Measurements from ENCODE around the gene CHRNA4.

CHRNA4 gene

GRCh38 chr20:63360850-63361518 lies at the start of gene CHRNA4:
Gene CHRNA4, minus strand, starts transcription at chr20:63361349. Its CDS starts 184 bp downstream, at chr20:63361165.
- H3K4me3 ChIP-seq (ENCODE audit: low read length, poor library complexity, severe bottlenecking) = no peak within 1 kb of the TSS
- no peaks in the 10 kb centered on the region for H3K4me1 ChIP-seq (ENCODE audit: insufficient read depth, low read length, poor library complexity, severe bottlenecking)
- no peaks in the 10 kb centered on the region for H4K20me1 ChIP-seq (ENCODE audit: insufficient read depth, low read length, poor library complexity, severe bottlenecking)
- H3K4me2 ChIP-seq (ENCODE audit: low read depth, low read length, poor library complexity, severe bottlenecking) = no peak within 1 kb of the TSS
- no peak within 1 kb of the TSS for H2AFZ ChIP-seq (ENCODE audit: low read length)
- no peaks in the 10 kb centered on the region for H3F3A ChIP-seq (ENCODE audit: low read depth)
- H3K9ac ChIP-seq (ENCODE audit: low read depth, low read length, poor library complexity, severe bottlenecking) = no peak within 1 kb of the TSS
- no peaks in the 10 kb centered on the region; the same call in 1 of the 2 replicates for H3K9me3 ChIP-seq (ENCODE audit: insufficient read depth, low read depth, low read length)
- no peaks in the 10 kb centered on the region for H3K36me3 ChIP-seq (ENCODE audit: insufficient read depth, low read length)
- no peaks in the 10 kb centered on the region for H3K27me3 ChIP-seq (ENCODE audit: insufficient read depth, low read length, poor library complexity, severe bottlenecking)
- TF ChIP-seq EZH2phosphoT487 (IDR thresholded peaks at IDR 0.05; ENCODE audit: borderline replicate concordance) (no peak), CTCF (conservative IDR thresholded peaks at IDR 0.05; ENCODE audit: low read length) (no peak)
- no peaks in the 10 kb centered on the region for H3K79me2 ChIP-seq (ENCODE audit: insufficient read depth, low read length)
- no peaks in the 10 kb centered on the region for H3K9me2 ChIP-seq (replicated peaks; ENCODE audit: low read depth, low read length)

- H3K9ac ChIP-seq (ENCODE audit: low read depth, low read length, poor library complexity, severe bottlenecking) = no peak overlapping the region
- no peaks in the 10 kb centered on the region for H3K4me1 ChIP-seq (ENCODE audit: insufficient read depth, low read length, poor library complexity, severe bottlenecking)
- TF ChIP-seq EZH2phosphoT487 (IDR thresholded peaks at IDR 0.05; ENCODE audit: borderline replicate concordance) = no peak
- TF ChIP-seq CTCF (conservative IDR thresholded peaks at IDR 0.05; ENCODE audit: low read length) = no peak
- H3K4me3 ChIP-seq (ENCODE audit: low read length, poor library complexity, severe bottlenecking) = no peak overlapping the region
- H2AFZ ChIP-seq (ENCODE audit: low read length) = no peak overlapping the region
- H3K4me2 ChIP-seq (ENCODE audit: low read depth, low read length, poor library complexity, severe bottlenecking) = no peak overlapping the region
- no peaks in the 10 kb centered on the region for H3K9me2 ChIP-seq (replicated peaks; ENCODE audit: low read depth, low read length)
- no peaks in the 10 kb centered on the region for H3K9me3 ChIP-seq (ENCODE audit: insufficient read depth, low read depth, low read length)
- H3K79me2 ChIP-seq (ENCODE audit: insufficient read depth, low read length) = no peaks in the 10 kb centered on the region
- H4K20me1 ChIP-seq (ENCODE audit: insufficient read depth, low read length, poor library complexity, severe bottlenecking) = no peaks in the 10 kb centered on the region
- H3K36me3 ChIP-seq (ENCODE audit: insufficient read depth, low read length) = no peaks in the 10 kb centered on the region
- H3K27me3 ChIP-seq (ENCODE audit: insufficient read depth, low read length, poor library complexity, severe bottlenecking) = no peaks in the 10 kb centered on the region
- H3F3A ChIP-seq (ENCODE audit: low read depth) = no peaks in the 10 kb centered on the region
Observed at GRCh38 chr20:63409834-63410435, 48.8 kb upstream of the CHRNA4 start.

GRCh38 chr20:63409066-63409833 lies 48.1 kb upstream of the CHRNA4 start:
- H2AFZ ChIP-seq (ENCODE audit: low read length) = no peak overlapping the region
- no peaks in the 10 kb centered on the region for H3K36me3 ChIP-seq (ENCODE audit: insufficient read depth, low read length)
- H3K79me2 ChIP-seq (ENCODE audit: insufficient read depth, low read length) = no peaks in the 10 kb centered on the region
- TF ChIP-seq CTCF (conservative IDR thresholded peaks at IDR 0.05; ENCODE audit: low read length) (no peak), EZH2phosphoT487 (IDR thresholded peaks at IDR 0.05; ENCODE audit: borderline replicate concordance) (no peak)
- H3K4me2 ChIP-seq (ENCODE audit: low read depth, low read length, poor library complexity, severe bottlenecking) = no peak overlapping the region
- H4K20me1 ChIP-seq (ENCODE audit: insufficient read depth, low read length, poor library complexity, severe bottlenecking) = no peaks in the 10 kb centered on the region
- H3K9ac ChIP-seq (ENCODE audit: low read depth, low read length, poor library complexity, severe bottlenecking) = no peak overlapping the region
- no peaks in the 10 kb centered on the region for H3K27me3 ChIP-seq (ENCODE audit: insufficient read depth, low read length, poor library complexity, severe bottlenecking)
- no peaks in the 10 kb centered on the region for H3K4me1 ChIP-seq (ENCODE audit: insufficient read depth, low read length, poor library complexity, severe bottlenecking)
- H3K9me2 ChIP-seq (replicated peaks; ENCODE audit: low read depth, low read length) = no peaks in the 10 kb centered on the region
- H3K9me3 ChIP-seq (ENCODE audit: insufficient read depth, low read depth, low read length) = no peaks in the 10 kb centered on the region
- no peaks in the 10 kb centered on the region for H3F3A ChIP-seq (ENCODE audit: low read depth)
- no peak overlapping the region for H3K4me3 ChIP-seq (ENCODE audit: low read length, poor library complexity, severe bottlenecking)

Measured in Loucy (cell line).